HCT116 (cell line): Measurements from ENCODE around the gene CATSPERB. TPM values are rescaled to one million over a fixed set of nuclear protein-coding genes. Genes with fewer than 3 reads are reported as not detected.
"Not testable (repeated sequence)": the region's sequence is repeated elsewhere in the genome, so short reads cannot be mapped to it uniquely, and the experiment has no call there.

Experiments used
- ATAC-seq: fragments of 200-7000 bp; cut with Tn5 transposase; 2 replicates; pipeline ENCODE4 v1.9.1; 2020; ENCODE audit warnings: mild to moderate bottlenecking, moderate library complexity
- BruUV-seq: library from RNA; stranded (reverse); fragments of 400-500 nt; replicated peaks from 2 replicates; lab custom pipeline; 2021; lab: Mats Ljungman, UMichigan
- CTCF ChIA-PET: fragments of 300-600 bp; sonication (Branson Sonifier 250); formaldehyde crosslinking; loops from one replicate; lab custom pipeline; 2021; ENCODE audit warnings: antibody characterized with exemption; lab: Charles Lee
- POLR2A ChIA-PET: fragments of 300-600, 350-600 bp; sonication (Branson Sonifier 250); formaldehyde crosslinking; loops from one replicate; lab custom pipeline; 2021; ENCODE audit warnings: antibody characterized with exemption; lab: Charles Lee
- RAD21 ChIA-PET, 2 experiments: fragments of 300-600 bp; sonication (Branson Sonifier 250); formaldehyde crosslinking; loops; one replicate each; lab custom pipeline; 2023; ENCODE audit warnings: low total read pairs in 2 of 2; ENCODE audit not compliant: uncharacterized antibody in 2 of 2, unreplicated experiment in 2 of 2, low non-redundant PET in 1 of 2; lab: Charles Lee
- DNase-seq: peaks from one replicate; pipeline ENCODE4 v3.0.0-alpha.2; 2010; ENCODE audit warnings: low read depth, low spot score
- H2AFZ ChIP-seq: fragments of 200-600 bp; shearing (Covaris generic), sonication (generic); 2 replicates; pipeline ENCODE4 v1.6.1; 2017; ENCODE audit warnings: low read depth, mixed run types, mixed read lengths, antibody characterized with exemption, low read length; ENCODE audit not compliant: poor library complexity, severe bottlenecking
- H3K27ac ChIP-seq: 2 replicates; pipeline ENCODE4 v1.5.1; 2012; ENCODE audit warnings: low read depth, low read length
- H3K27me3 ChIP-seq: fragments of 200-600 bp; sonication (generic); 2 replicates; pipeline ENCODE4 v1.6.1; 2016; ENCODE audit warnings: mixed run types, low read length, mixed read lengths; ENCODE audit not compliant: insufficient read depth
- H3K36me3 ChIP-seq, 2 experiments: fragments of 200-500 bp in 1 of 2; fragments of 200-600 bp in 1 of 2; sonication (Bioruptor generic) in 1 of 2; sonication (generic) in 1 of 2; 2 replicates each; pipeline versions ENCODE4 v1.5.1 to v1.6.1; 2014 to 2016; ENCODE audit warnings: low read length in 2 of 2, inconsistent platforms in 1 of 2, mixed read lengths in 1 of 2, mixed run types in 1 of 2; ENCODE audit not compliant: insufficient read depth in 2 of 2, control insufficient read depth in 1 of 2
- H3K4me1 ChIP-seq, 2 experiments: fragments of 200-600 bp in 1 of 2; sonication (generic) in 1 of 2; 2 replicates each; pipeline versions ENCODE4 v1.5.1 to v1.6.1; 2012 to 2017; ENCODE audit warnings: low read length in 2 of 2, inconsistent platforms in 1 of 2, mild to moderate bottlenecking in 1 of 2, mixed read lengths in 1 of 2, mixed run types in 1 of 2, moderate library complexity in 1 of 2; ENCODE audit not compliant: insufficient read depth in 2 of 2, control insufficient read depth in 1 of 2
- H3K4me2 ChIP-seq: fragments of 200-600 bp; sonication (generic); 2 replicates; pipeline ENCODE4 v1.6.1; 2017; ENCODE audit warnings: mixed run types, low read length, mixed read lengths
- H3K4me3 ChIP-seq, 2 experiments: fragments of 200-600 bp in 1 of 2; sonication (generic) in 1 of 2; replicated peaks in 1 of 2; 2 replicates each; pipeline ENCODE4 v1.5.1; 2011 to 2016; ENCODE audit warnings: low read length in 2 of 2, control low read depth in 1 of 2, low read depth in 1 of 2, mild to moderate bottlenecking in 1 of 2, mixed read lengths in 1 of 2, mixed run types in 1 of 2
- H3K79me2 ChIP-seq: fragments of 200-600 bp; sonication (generic); 2 replicates; pipeline ENCODE4 v1.6.1; 2017; ENCODE audit warnings: mild to moderate bottlenecking, mixed run types, low read length, moderate library complexity, mixed read lengths; ENCODE audit not compliant: insufficient read depth
- H3K9ac ChIP-seq: fragments of 200-600 bp; sonication (generic); 2 replicates; pipeline ENCODE4 v1.6.1; 2016; ENCODE audit warnings: low read length, mixed read lengths
- H3K9me2 ChIP-seq: fragments of 200-600 bp; sonication (generic), shearing (Covaris generic); 2 replicates; pipeline ENCODE4 v1.6.1; 2017; ENCODE audit warnings: mixed run types, mild to moderate bottlenecking, moderate library complexity; ENCODE audit not compliant: insufficient read depth
- H3K9me3 ChIP-seq, 2 experiments: fragments of 200-500 bp in 1 of 2; fragments of 200-600 bp in 1 of 2; sonication (Bioruptor generic) in 1 of 2; sonication (generic) in 1 of 2; 2 replicates each; pipeline ENCODE4 v1.6.1; 2014 to 2017; ENCODE audit warnings: low read length in 2 of 2, mixed read lengths in 2 of 2, inconsistent platforms in 1 of 2, low read depth in 1 of 2, mild to moderate bottlenecking in 1 of 2, mixed run types in 1 of 2, moderate library complexity in 1 of 2; ENCODE audit not compliant: control insufficient read depth in 1 of 2, insufficient read depth in 1 of 2
- H4K20me1 ChIP-seq: fragments of 200-600 bp; sonication (generic), shearing (Covaris generic); 2 replicates; pipeline ENCODE4 v1.6.1; 2017; ENCODE audit warnings: mixed run types, mild to moderate bottlenecking, moderate library complexity; ENCODE audit not compliant: insufficient read depth
- ELF1 ChIP-seq: IDR thresholded peaks from 2 replicates; pipeline ENCODE4 v1.6.1; 2012; ENCODE audit warnings: low read depth, borderline replicate concordance
- RAD21 ChIP-seq: IDR thresholded peaks from 2 replicates; pipeline ENCODE4 v1.6.1; 2012; ENCODE audit warnings: low read depth, mild to moderate bottlenecking
- intact Hi-C: fragments of 100-400 bp; cut with micrococcal nuclease; formaldehyde crosslinking; loops from 2 replicates; pipeline ENCODE4 v1.10.0; 2022
- total RNA-seq: library from RNA; stranded (reverse); gene quantifications from one replicate; pipeline ENCODE4 v1.2.1, GENCODE V29; 2021; ENCODE audit not compliant: unreplicated experiment
- TF ChIP-seq, protein P1 (sequence below), 3 experiments: fragments of 200-600 bp in 1 of 3; sonication (generic) in 1 of 3; IDR thresholded peaks in 2 of 3; conservative IDR thresholded peaks in 1 of 3; 2 replicates each; pipeline ENCODE4 v1.5.1; 2012 to 2017; ENCODE audit warnings: low read depth in 2 of 3, low read length in 2 of 3, antibody characterized with exemption in 1 of 3, borderline replicate concordance in 1 of 3, control low read depth in 1 of 3, mild to moderate bottlenecking in 1 of 3, mixed read lengths in 1 of 3, mixed run types in 1 of 3, moderate library complexity in 1 of 3; ENCODE audit not compliant: insufficient read depth in 1 of 3

CATSPERB gene
- total RNA-seq, 1 experiment from 2014 or later, result 0.74 TPM

DNA sequence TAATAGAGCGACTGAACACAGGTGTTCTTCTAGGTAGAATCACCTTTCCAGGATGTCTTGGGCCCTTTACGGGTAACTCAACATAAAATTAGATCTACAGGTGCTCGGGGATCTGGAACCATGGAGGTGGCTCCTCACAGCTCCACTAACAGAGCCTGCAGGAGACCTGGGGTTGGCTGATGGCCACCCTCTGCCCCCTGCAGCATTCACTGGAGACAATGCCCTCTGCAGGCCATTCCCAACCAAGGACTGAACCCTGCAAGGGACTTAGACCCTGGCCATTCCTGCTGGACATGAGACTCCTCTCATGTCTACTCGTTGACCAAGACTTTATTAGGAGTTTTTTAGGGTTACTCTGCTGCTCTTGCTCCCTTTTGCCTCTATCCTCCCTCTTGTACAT is 163.3 kb downstream of the CATSPERB start:
- no peaks in the 10 kb centered on the region for H4K20me1 ChIP-seq
- H3K27me3 ChIP-seq, result no peaks in the 10 kb centered on the region
- no TSS peak for BruUV-seq
- DNase-seq (no peak), ATAC-seq (peak; percentile 69)
- H3K4me2 ChIP-seq, result no peak overlapping the region
- no peaks in the 10 kb centered on the region for H3K9me2 ChIP-seq
- H3K27ac ChIP-seq, result no peak overlapping the region
- no peak overlapping the region for H2AFZ ChIP-seq
- intact Hi-C loops, result no loop called here
- H3K4me3 ChIP-seq, result no peak overlapping the region
- CTCF ChIA-PET, result interaction anchor here (1.0 kb wide), 1 partner anchor 343 kb away, joined by 5 read pairs; no protein-coding TSS in a partner anchor
- TF ChIP-seq RAD21 (peak; percentile 29; the same call in 1 of the 2 replicates), ELF1 (no peak)
- TF ChIP-seq, protein P1, sequence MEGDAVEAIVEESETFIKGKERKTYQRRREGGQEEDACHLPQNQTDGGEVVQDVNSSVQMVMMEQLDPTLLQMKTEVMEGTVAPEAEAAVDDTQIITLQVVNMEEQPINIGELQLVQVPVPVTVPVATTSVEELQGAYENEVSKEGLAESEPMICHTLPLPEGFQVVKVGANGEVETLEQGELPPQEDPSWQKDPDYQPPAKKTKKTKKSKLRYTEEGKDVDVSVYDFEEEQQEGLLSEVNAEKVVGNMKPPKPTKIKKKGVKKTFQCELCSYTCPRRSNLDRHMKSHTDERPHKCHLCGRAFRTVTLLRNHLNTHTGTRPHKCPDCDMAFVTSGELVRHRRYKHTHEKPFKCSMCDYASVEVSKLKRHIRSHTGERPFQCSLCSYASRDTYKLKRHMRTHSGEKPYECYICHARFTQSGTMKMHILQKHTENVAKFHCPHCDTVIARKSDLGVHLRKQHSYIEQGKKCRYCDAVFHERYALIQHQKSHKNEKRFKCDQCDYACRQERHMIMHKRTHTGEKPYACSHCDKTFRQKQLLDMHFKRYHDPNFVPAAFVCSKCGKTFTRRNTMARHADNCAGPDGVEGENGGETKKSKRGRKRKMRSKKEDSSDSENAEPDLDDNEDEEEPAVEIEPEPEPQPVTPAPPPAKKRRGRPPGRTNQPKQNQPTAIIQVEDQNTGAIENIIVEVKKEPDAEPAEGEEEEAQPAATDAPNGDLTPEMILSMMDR (IDR thresholded peaks at IDR 0.05 in 2 of 3, conservative IDR thresholded peaks at IDR 0.05 in 1 of 3; ENCODE audit: borderline replicate concordance in 1 of 3, insufficient read depth in 1 of 3, low read depth in 2 of 3, low read length in 2 of 3), result peak in 2 of 3 experiments; percentile 29 to 34; a peak in 3 of 6 replicates
- H3K9me3 ChIP-seq, result no peaks in the 10 kb centered on the region
- no peaks in the 10 kb centered on the region for H3K36me3 ChIP-seq
- no peaks in the 10 kb centered on the region for H3K79me2 ChIP-seq
- H3K4me1 ChIP-seq, result peaks cover 5% of the 10 kb centered on the region in 2 experiments; a peak in 2 of 4 replicates
- RAD21 ChIA-PET, result no interaction called here
- POLR2A ChIA-PET, result no interaction called here
- no peak overlapping the region for H3K9ac ChIP-seq

DNA sequence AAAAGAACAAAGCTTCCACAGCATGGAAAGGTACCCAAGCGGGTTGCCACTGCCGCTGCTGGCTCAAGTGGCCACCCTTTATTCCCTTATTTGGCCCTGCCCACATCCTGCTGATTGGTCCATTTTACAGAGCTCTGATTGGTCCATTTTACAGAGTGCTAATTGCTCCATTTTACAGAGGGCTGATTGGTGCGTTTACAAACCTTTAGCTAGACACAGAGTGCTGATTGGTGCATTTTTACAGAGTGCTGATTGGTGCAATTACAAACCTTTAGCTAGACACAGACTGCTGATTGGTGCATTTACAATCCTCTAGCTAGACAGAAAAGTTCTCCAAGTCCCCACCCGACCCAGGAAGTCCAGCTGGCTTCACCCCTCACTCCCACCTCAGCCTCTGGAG is 164.1 kb downstream of the CATSPERB start:
- DNase-seq, BruUV-seq, H4K20me1 ChIP-seq, ATAC-seq, H3K4me1 ChIP-seq, H3K27ac ChIP-seq, H3K9ac ChIP-seq, H3K36me3 ChIP-seq, H3K4me3 ChIP-seq, H3K4me2 ChIP-seq, H3K9me3 ChIP-seq, H3K27me3 ChIP-seq, H3K79me2 ChIP-seq, H3K9me2 ChIP-seq, CTCF ChIA-PET, intact Hi-C loops, H2AFZ ChIP-seq, POLR2A ChIA-PET: not testable (repeated sequence)
- RAD21 ChIA-PET, result interaction anchor here in 1 of 2 experiments (0.6 kb wide), 1 partner anchor 19 kb away, joined by 4 read pairs; no protein-coding TSS in a partner anchor
